Astrocyte (in vitro differentiated cells and primary cell): ENCODE results near the gene RMND1. TPM values are rescaled to one million over a fixed set of nuclear protein-coding genes. Genes with fewer than 3 reads are reported as not detected.

ENCODE experiments used
- DNase-seq: peaks from one replicate; pipeline ENCODE4 v3.0.0-alpha.2; 2010; ENCODE audit warnings: low read depth
- FAIRE-seq: peaks from 2 replicates; lab custom pipeline; 2011; peaks lifted over from hg19 to GRCh38; lab: Jason Lieb, UNC
- H2AFZ ChIP-seq: 2 replicates; pipeline ENCODE4 v1.6.0; 2012; ENCODE audit warnings: low read depth, low read length, inconsistent platforms
- H3K27ac ChIP-seq: 2 replicates; pipeline ENCODE4 v1.5.1; 2011; ENCODE audit warnings: low read depth, low read length, inconsistent platforms
- H3K27me3 ChIP-seq: 2 replicates; pipeline ENCODE4 v1.6.0; 2011; ENCODE audit warnings: low read length, inconsistent platforms; ENCODE audit not compliant: insufficient read depth
- H3K36me3 ChIP-seq: 2 replicates; pipeline ENCODE4 v1.5.1; 2011; ENCODE audit warnings: low read length, inconsistent platforms; ENCODE audit not compliant: insufficient read depth
- H3K4me1 ChIP-seq: 2 replicates; pipeline ENCODE4 v1.5.1; 2011; ENCODE audit warnings: low read length, inconsistent platforms; ENCODE audit not compliant: insufficient read depth
- H3K4me2 ChIP-seq: 2 replicates; pipeline ENCODE4 v1.6.0; 2012; ENCODE audit warnings: low read length, inconsistent platforms
- H3K4me3 ChIP-seq: 2 replicates; pipeline ENCODE4 v1.5.1; 2011; ENCODE audit warnings: low read depth, mild to moderate bottlenecking, low read length, inconsistent platforms; ENCODE audit not compliant: insufficient read depth
- H3K79me2 ChIP-seq: 2 replicates; pipeline ENCODE4 v1.6.0; 2012; ENCODE audit warnings: mild to moderate bottlenecking, low read length, inconsistent platforms; ENCODE audit not compliant: insufficient read depth
- H3K9ac ChIP-seq: 2 replicates; pipeline ENCODE4 v1.6.0; 2012; ENCODE audit warnings: mild to moderate bottlenecking, low read length, inconsistent platforms
- H3K9me3 ChIP-seq: 2 replicates; pipeline ENCODE4 v1.5.1; 2012; ENCODE audit warnings: low read depth, mild to moderate bottlenecking, low read length, inconsistent platforms; ENCODE audit not compliant: insufficient read depth
- H4K20me1 ChIP-seq: 2 replicates; pipeline ENCODE4 v1.6.0; 2012; ENCODE audit warnings: low read length, inconsistent platforms; ENCODE audit not compliant: insufficient read depth
- H3K27ac Mint-ChIP-seq: one replicate; pipeline ENCODE4 v1.8.0; 2021; ENCODE audit warnings: mild to moderate bottlenecking, mixed read lengths; ENCODE audit not compliant: unreplicated experiment
- H3K27me3 Mint-ChIP-seq: one replicate; pipeline ENCODE4 v1.8.0; 2021; ENCODE audit warnings: low read depth, mixed read lengths; ENCODE audit not compliant: unreplicated experiment
- H3K36me3 Mint-ChIP-seq: one replicate; pipeline ENCODE4 v1.8.0; 2021; ENCODE audit warnings: low read depth, mixed read lengths; ENCODE audit not compliant: unreplicated experiment
- H3K4me1 Mint-ChIP-seq: one replicate; pipeline ENCODE4 v1.8.0; 2021; ENCODE audit warnings: low read depth, mixed read lengths; ENCODE audit not compliant: unreplicated experiment
- H3K4me3 Mint-ChIP-seq: one replicate; pipeline ENCODE4 v1.8.0; 2021; ENCODE audit warnings: mild to moderate bottlenecking, moderate library complexity, mixed read lengths; ENCODE audit not compliant: unreplicated experiment
- H3K9me3 Mint-ChIP-seq: one replicate; pipeline ENCODE4 v1.8.0; 2021; ENCODE audit warnings: mild to moderate bottlenecking, mixed read lengths; ENCODE audit not compliant: unreplicated experiment
- EZH2 ChIP-seq: IDR thresholded peaks from 2 replicates; pipeline ENCODE4 v1.6.1; 2012; ENCODE audit warnings: mild to moderate bottlenecking, low read length, inconsistent platforms; ENCODE audit not compliant: insufficient read depth
- total RNA-seq: library from RNA; stranded (reverse); gene quantifications from 2 replicates; pipeline ENCODE4 v1.2.1, GENCODE V29; 2021
- TF ChIP-seq, protein P1 (sequence below): IDR thresholded peaks from 2 replicates; pipeline ENCODE4 v1.5.1; 2011; ENCODE audit warnings: low read depth, mild to moderate bottlenecking, inconsistent platforms, low read length, moderate library complexity; ENCODE audit not compliant: insufficient read depth

The RMND1 gene
- total RNA-seq, 1 donor from 2014 or later = 25.9 TPM

DNA sequence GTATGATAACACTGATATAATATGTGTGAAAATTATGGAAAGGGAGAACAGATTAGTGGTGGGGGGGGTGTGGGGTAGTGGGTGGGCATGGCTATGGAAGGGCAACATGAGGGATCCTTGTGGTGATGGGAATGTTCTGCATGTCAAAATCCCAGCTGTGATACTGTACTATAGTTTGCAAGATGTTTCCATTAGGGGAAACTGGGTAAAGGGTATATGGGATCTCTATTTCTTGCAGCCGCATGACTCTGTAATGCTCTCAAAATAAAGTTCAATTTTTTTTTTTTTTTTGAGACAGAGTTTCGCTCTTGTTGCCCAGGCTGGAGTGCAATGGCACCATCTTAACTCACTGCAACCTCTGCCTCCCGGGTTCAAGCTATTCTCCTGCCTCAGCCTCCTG, 74.8 kb downstream of the RMND1 start:
- no peak overlapping the region for H3K4me3 Mint-ChIP-seq
- Histone ChIP-seq H3K79me2 (peaks cover 85% of the 10 kb centered on the region), H4K20me1 (peaks cover 14% of the 10 kb centered on the region), H3K9ac (no peak overlapping the region), H3K4me1 (peaks cover 13% of the 10 kb centered on the region), H2AFZ (no peak overlapping the region), H3K36me3 (no peaks in the 10 kb centered on the region), H3K9me3 (no peaks in the 10 kb centered on the region), H3K27ac (no peak overlapping the region), H3K4me2 (no peak overlapping the region), H3K4me3 (no peak overlapping the region), H3K27me3 (no peaks in the 10 kb centered on the region)
- peaks cover 39% of the 10 kb centered on the region for H3K4me1 Mint-ChIP-seq
- TF ChIP-seq EZH2 = no peak
- TF ChIP-seq, protein P1, sequence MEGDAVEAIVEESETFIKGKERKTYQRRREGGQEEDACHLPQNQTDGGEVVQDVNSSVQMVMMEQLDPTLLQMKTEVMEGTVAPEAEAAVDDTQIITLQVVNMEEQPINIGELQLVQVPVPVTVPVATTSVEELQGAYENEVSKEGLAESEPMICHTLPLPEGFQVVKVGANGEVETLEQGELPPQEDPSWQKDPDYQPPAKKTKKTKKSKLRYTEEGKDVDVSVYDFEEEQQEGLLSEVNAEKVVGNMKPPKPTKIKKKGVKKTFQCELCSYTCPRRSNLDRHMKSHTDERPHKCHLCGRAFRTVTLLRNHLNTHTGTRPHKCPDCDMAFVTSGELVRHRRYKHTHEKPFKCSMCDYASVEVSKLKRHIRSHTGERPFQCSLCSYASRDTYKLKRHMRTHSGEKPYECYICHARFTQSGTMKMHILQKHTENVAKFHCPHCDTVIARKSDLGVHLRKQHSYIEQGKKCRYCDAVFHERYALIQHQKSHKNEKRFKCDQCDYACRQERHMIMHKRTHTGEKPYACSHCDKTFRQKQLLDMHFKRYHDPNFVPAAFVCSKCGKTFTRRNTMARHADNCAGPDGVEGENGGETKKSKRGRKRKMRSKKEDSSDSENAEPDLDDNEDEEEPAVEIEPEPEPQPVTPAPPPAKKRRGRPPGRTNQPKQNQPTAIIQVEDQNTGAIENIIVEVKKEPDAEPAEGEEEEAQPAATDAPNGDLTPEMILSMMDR = no peak
- H3K36me3 Mint-ChIP-seq = peaks cover 7% of the 10 kb centered on the region
- DNase-seq = no peak
- no peak for FAIRE-seq
- no peak overlapping the region for H3K27ac Mint-ChIP-seq
- no peaks in the 10 kb centered on the region for H3K9me3 Mint-ChIP-seq
- H3K27me3 Mint-ChIP-seq = no peaks in the 10 kb centered on the region

- no peaks in the 10 kb centered on the region for H3K9me3 Mint-ChIP-seq
- no peak overlapping the region for H3K9ac ChIP-seq
- DNase-seq (no peak), FAIRE-seq (no peak)
- no peak overlapping the region for H3K27ac Mint-ChIP-seq
- H3K4me3 ChIP-seq = no peak overlapping the region
- H3K4me1 Mint-ChIP-seq = peaks cover 42% of the 10 kb centered on the region
- peaks cover 13% of the 10 kb centered on the region for H3K4me1 ChIP-seq
- H3K27me3 ChIP-seq = no peaks in the 10 kb centered on the region
- TF ChIP-seq EZH2 = no peak
- TF ChIP-seq, protein P1 = peak; percentile 4
- H3K27ac ChIP-seq = no peak overlapping the region
- no peak overlapping the region for H2AFZ ChIP-seq
- H3K27me3 Mint-ChIP-seq = no peaks in the 10 kb centered on the region
- no peaks in the 10 kb centered on the region for H3K9me3 ChIP-seq
- H3K36me3 ChIP-seq = no peaks in the 10 kb centered on the region
- H3K36me3 Mint-ChIP-seq = peaks cover 7% of the 10 kb centered on the region
- peaks cover 14% of the 10 kb centered on the region for H4K20me1 ChIP-seq
- H3K4me3 Mint-ChIP-seq = no peak overlapping the region
- no peak overlapping the region for H3K4me2 ChIP-seq
- peaks cover 79% of the 10 kb centered on the region for H3K79me2 ChIP-seq
These were observed 75.5 kb downstream of the RMND1 start for GRCh38 chr6:151376440-151376839.

DNA sequence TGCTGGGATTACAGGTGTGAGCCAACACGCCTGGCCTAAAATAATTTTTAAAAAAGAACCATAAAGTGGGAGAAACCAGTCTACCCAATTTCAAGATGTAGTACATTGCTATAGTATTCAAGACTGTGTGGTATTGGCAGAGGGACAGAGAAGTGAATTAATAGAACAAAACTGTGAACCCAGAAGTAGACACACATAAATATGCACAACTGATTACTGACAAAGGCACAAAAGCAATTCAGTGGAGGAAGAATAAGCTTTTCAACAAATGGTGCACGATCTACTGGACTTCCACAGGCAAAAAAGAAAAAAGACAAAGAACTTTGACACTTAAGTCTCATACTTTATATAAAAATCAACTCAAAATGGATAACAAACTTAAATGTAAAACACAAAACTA, 76.1 kb downstream of the RMND1 start:
- Histone ChIP-seq H3K27ac (no peak overlapping the region), H3K9ac (no peak overlapping the region), H3K4me2 (no peak overlapping the region), H3K79me2 (peaks cover 75% of the 10 kb centered on the region), H3K9me3 (no peaks in the 10 kb centered on the region), H2AFZ (no peak overlapping the region), H3K36me3 (no peaks in the 10 kb centered on the region), H3K4me3 (no peak overlapping the region), H3K4me1 (peaks cover 13% of the 10 kb centered on the region), H4K20me1 (peaks cover 13% of the 10 kb centered on the region), H3K27me3 (no peaks in the 10 kb centered on the region)
- peaks cover 7% of the 10 kb centered on the region for H3K36me3 Mint-ChIP-seq
- FAIRE-seq = no peak
- no peak for DNase-seq
- H3K4me1 Mint-ChIP-seq = peaks cover 38% of the 10 kb centered on the region
- TF ChIP-seq, protein P1 = no peak
- TF ChIP-seq EZH2 = no peak
- H3K9me3 Mint-ChIP-seq = no peaks in the 10 kb centered on the region
- no peaks in the 10 kb centered on the region for H3K27me3 Mint-ChIP-seq
- H3K4me3 Mint-ChIP-seq = no peak overlapping the region
- peak overlapping the region; percentile 26 for H3K27ac Mint-ChIP-seq
